GM12878 (cell line): ENCODE data around the gene WDR76. TPM values are rescaled to one million over a fixed set of nuclear protein-coding genes. Genes with fewer than 3 reads are reported as not detected.

Experiments
- CEBPZ ChIP-seq: fragments of 150-350 bp; IDR thresholded peaks from 2 replicates; pipeline ENCODE4 v1.6.1; 2016; ENCODE audit warnings: low read depth, low read length
- FOXM1 ChIP-seq: IDR thresholded peaks from 2 replicates; pipeline ENCODE4 v1.6.1; 2012; ENCODE audit warnings: low read depth, mild to moderate bottlenecking, inconsistent platforms, low read length, moderate library complexity
- KDM1A ChIP-seq: fragments of 200-600 bp; sonication (generic); IDR thresholded peaks from 2 replicates; pipeline ENCODE4 v1.6.1; 2016; ENCODE audit warnings: borderline replicate concordance
- MEF2B ChIP-seq: fragments of 450-650 bp; IDR thresholded peaks from 2 replicates; pipeline ENCODE4 v1.6.1; 2018; ENCODE audit warnings: mild to moderate bottlenecking, moderate library complexity; ENCODE audit not compliant: partially characterized antibody, poor library complexity, severe bottlenecking
- NFXL1 ChIP-seq: fragments of 450-650 bp; IDR thresholded peaks from 2 replicates; pipeline ENCODE4 v1.6.1; 2017; ENCODE audit warnings: antibody characterized with exemption, mild to moderate bottlenecking, borderline replicate concordance
- RFX5 ChIP-seq: IDR thresholded peaks from 2 replicates; pipeline ENCODE4 v1.6.1; 2011; ENCODE audit warnings: low read depth, low read length, improper control_type of control experiment
- SIX5 ChIP-seq: IDR thresholded peaks from 2 replicates; pipeline ENCODE4 v1.6.1; 2011; ENCODE audit warnings: mild to moderate bottlenecking, low read depth, low read length, moderate library complexity; ENCODE audit not compliant: severe bottlenecking
- SREBF1 ChIP-seq: IDR thresholded peaks from 2 replicates; pipeline ENCODE4 v1.6.1; 2012; ENCODE audit warnings: mild to moderate bottlenecking, low read length
- STAT1 ChIP-seq: fragments of 450-650 bp; conservative IDR thresholded peaks from 2 replicates; pipeline ENCODE4 v1.6.1; 2014; ENCODE audit warnings: antibody characterized with exemption, mild to moderate bottlenecking
- TAF1 ChIP-seq: IDR thresholded peaks from 2 replicates; pipeline ENCODE4 v1.6.1; 2011; ENCODE audit warnings: mild to moderate bottlenecking, low read depth, low read length, borderline replicate concordance
- ZBTB11 ChIP-seq: fragments of 450-650 bp; formaldehyde crosslinking; IDR thresholded peaks from 2 replicates; pipeline ENCODE4 v1.5.0; 2022; ENCODE audit warnings: mild to moderate bottlenecking, missing genetic modification characterization
- ZBTB33 ChIP-seq: fragments of 450-650 bp; IDR thresholded peaks from 2 replicates; pipeline ENCODE4 v1.6.1; 2017; ENCODE audit warnings: mild to moderate bottlenecking
- ZNF207 ChIP-seq: fragments of 450-650 bp; IDR thresholded peaks from 2 replicates; pipeline ENCODE4 v1.6.1; 2014; ENCODE audit warnings: antibody characterized with exemption, mild to moderate bottlenecking, borderline replicate concordance
- ZZZ3 ChIP-seq: IDR thresholded peaks from 2 replicates; pipeline ENCODE4 v1.6.1; 2011; ENCODE audit warnings: low read depth; ENCODE audit not compliant: control insufficient read depth, insufficient read length
- polyA plus RNA-seq, 11 experiments: library from polyadenylated mRNA; depleted of rRNA in 4 of 11; unstranded in 6 of 11; stranded (reverse) in 5 of 11; fragments of >200 nt; fragmentation: Nextera tagmentation in 4 of 11; fragmentation: Illumina TruSeq in 1 of 11; extraction: Ambion mirVana in 4 of 11; extraction: Trizol in 1 of 11; gene quantifications; 1 replicate in 1 of 11; 2 replicates in 10 of 11; pipeline versions ENCODE4 v1.2.1 to v1.2.3, GENCODE V29; 2011 to 2016; ENCODE audit warnings: inconsistent platforms in 2 of 11, missing spikeins in 2 of 11, low read depth in 1 of 11
- total RNA-seq, 4 experiments: library from RNA; depleted of rRNA in 3 of 4; stranded (reverse); fragments of >200 nt in 3 of 4; fragmentation: Illumina TruSeq in 1 of 4; extraction: Trizol in 1 of 4; gene quantifications; 2 replicates each; pipeline versions ENCODE4 v1.2.1 to v1.2.3, GENCODE V29; 2013 to 2021
- TF ChIP-seq, protein P1 (sequence below): fragments of 450-650 bp; IDR thresholded peaks from 2 replicates; pipeline ENCODE4 v1.6.1; 2016; ENCODE audit warnings: mild to moderate bottlenecking
- TF ChIP-seq, protein P2 (sequence below): IDR thresholded peaks from 2 replicates; pipeline ENCODE4 v1.6.1; 2011; ENCODE audit warnings: borderline replicate concordance, low read depth, mild to moderate bottlenecking, moderate library complexity, low read length; ENCODE audit not compliant: insufficient read depth, poor library complexity, severe bottlenecking

Gene WDR76
- total and polyA plus RNA-seq, 10 of the 15 experiments (the other 5 are each of a cell fraction or from before 2014, with no cell fraction given), result 8.0 to 59.7 (median 34.5) TPM

DNA sequence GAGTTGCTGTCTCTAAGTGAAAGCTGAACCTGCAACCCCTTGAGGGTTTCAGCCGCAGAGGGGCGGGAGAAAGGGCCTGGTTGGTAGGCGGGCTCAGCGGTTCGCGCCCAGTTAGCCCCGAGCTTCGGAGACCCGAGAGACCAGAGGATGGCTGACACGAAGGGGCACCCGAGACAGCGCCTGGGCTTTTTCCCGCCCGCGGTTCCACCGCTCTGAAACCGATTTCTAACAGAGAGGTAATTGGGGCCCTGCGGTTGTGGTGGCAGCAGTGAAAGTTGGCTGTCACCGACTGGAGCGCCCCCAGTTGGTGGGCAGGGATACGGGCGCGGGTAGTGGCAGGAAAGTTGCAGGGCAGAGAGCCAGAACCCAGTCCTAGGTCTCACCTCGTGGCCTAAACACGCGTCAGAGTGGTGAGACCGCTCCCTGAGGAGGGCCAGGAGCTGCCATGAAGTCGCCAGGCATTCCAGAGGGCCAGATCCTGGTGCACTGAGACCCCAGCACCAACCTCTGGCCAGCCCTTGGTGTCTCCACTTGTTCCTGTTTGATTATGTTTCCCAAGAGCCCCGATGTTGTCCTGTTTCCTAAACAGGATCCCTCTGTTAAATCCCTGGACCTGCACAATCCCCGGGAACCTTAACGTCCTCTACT lies 49.4 kb upstream of the WDR76 start (continued):
- TF ChIP-seq, protein P1, sequence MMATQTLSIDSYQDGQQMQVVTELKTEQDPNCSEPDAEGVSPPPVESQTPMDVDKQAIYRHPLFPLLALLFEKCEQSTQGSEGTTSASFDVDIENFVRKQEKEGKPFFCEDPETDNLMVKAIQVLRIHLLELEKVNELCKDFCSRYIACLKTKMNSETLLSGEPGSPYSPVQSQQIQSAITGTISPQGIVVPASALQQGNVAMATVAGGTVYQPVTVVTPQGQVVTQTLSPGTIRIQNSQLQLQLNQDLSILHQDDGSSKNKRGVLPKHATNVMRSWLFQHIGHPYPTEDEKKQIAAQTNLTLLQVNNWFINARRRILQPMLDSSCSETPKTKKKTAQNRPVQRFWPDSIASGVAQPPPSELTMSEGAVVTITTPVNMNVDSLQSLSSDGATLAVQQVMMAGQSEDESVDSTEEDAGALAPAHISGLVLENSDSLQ, result peak; percentile 71
- TF ChIP-seq STAT1 (peak; percentile 52; the same call in 1 of the 2 replicates), SIX5 (no peak), ZBTB33 (no peak; the same call in 1 of the 2 replicates), NFXL1 (no peak), ZNF207 (peak; percentile 60), MEF2B (peak; percentile 77), CEBPZ (no peak), ZZZ3 (no peak), SREBF1 (no peak), RFX5 (no peak), KDM1A (no peak), FOXM1 (peak; percentile 75; the same call in 1 of the 2 replicates), TAF1 (peak; percentile 17; the same call in 1 of the 2 replicates), ZBTB11 (CRISPR knock-in tag) (no peak)
- TF ChIP-seq, protein P2, sequence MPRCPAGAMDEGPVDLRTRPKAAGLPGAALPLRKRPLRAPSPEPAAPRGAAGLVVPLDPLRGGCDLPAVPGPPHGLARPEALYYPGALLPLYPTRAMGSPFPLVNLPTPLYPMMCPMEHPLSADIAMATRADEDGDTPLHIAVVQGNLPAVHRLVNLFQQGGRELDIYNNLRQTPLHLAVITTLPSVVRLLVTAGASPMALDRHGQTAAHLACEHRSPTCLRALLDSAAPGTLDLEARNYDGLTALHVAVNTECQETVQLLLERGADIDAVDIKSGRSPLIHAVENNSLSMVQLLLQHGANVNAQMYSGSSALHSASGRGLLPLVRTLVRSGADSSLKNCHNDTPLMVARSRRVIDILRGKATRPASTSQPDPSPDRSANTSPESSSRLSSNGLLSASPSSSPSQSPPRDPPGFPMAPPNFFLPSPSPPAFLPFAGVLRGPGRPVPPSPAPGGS, result no peak
